Tibial artery (tissue), 4 donors: ENCODE measurements around the gene DCXR.

Experiments
- DNase-seq, 2 donors: peaks; one replicate each; pipeline ENCODE4 v3.0.0-alpha.2; 2019
- H3K27ac ChIP-seq, 2 donors: fragments of 200-600 bp; sonication (generic) in 1 of 2; 1 replicate in 1 of 2; 2 replicates in 1 of 2; pipeline ENCODE4 v1.5.1; 2018 to 2019; ENCODE audit warnings: mild to moderate bottlenecking in 1 of 2
- H3K27me3 ChIP-seq, 2 donors: fragments of 200-600 bp; sonication (generic) in 1 of 2; one replicate each; pipeline versions ENCODE4 v1.5.1 to v1.6.0; 2016 to 2019
- H3K36me3 ChIP-seq, 3 donors: fragments of 200-600 bp; sonication (generic) in 2 of 3; one replicate each; pipeline ENCODE4 v1.5.1; 2016 to 2019; ENCODE audit warnings: mild to moderate bottlenecking in 2 of 3
- H3K4me1 ChIP-seq, 4 donors: fragments of 200-600 bp; sonication (generic) in 2 of 4; 1 replicate in 3 of 4; 2 replicates in 1 of 4; pipeline ENCODE4 v1.5.1; 2016 to 2019
- H3K4me3 ChIP-seq, 2 donors: fragments of 200-600 bp; sonication (generic) in 1 of 2; 1 replicate in 1 of 2; 2 replicates in 1 of 2; pipeline ENCODE4 v1.5.1; 2018 to 2019; ENCODE audit warnings: mild to moderate bottlenecking in 2 of 2
- H3K9me3 ChIP-seq, 3 donors: fragments of 200-600 bp; sonication (generic) in 1 of 3; one replicate each; pipeline ENCODE4 v1.5.1; 2016 to 2019
- CTCF ChIP-seq, 2 experiments: fragments of 200-600 bp in 1 of 2; fragments of 450-650 bp in 1 of 2; IDR thresholded peaks; one replicate each; pipeline ENCODE4 v1.5.1; 2017 to 2019; ENCODE audit warnings: antibody characterized with exemption in 2 of 2, mild to moderate bottlenecking in 1 of 2, moderate library complexity in 1 of 2
- intact Hi-C: fragments of 100-400 bp; cut with DNase I; formaldehyde crosslinking; loops from one replicate; pipeline ENCODE4 v1.15.0; 2023; ENCODE audit warnings: low total_unique reads

The DCXR gene

GRCh38 chr17:82065638-82066303, 28.3 kb upstream of the DCXR start, which contains the start of gene DUS1L:
Gene DUS1L (minus strand): TSS chr17:82065804. CDS start chr17:82065059, 745 bp downstream.
- Histone ChIP-seq H3K4me1 (peaks cover 0 to 26% (median 19%) of the 10 kb centered on the region in 4 donors), H3K36me3 (peaks cover 12 to 34% (median 30%) of the 10 kb centered on the region in 3 donors), H3K27ac (peak within 1 kb of the TSS; percentile 82 to 86), H3K9me3 (no peaks in the 10 kb centered on the region), H3K4me3 (peak within 1 kb of the TSS; percentile 72 to 97), H3K27me3 (no peaks in the 10 kb centered on the region)
- TF ChIP-seq CTCF (IDR thresholded peaks at IDR 0.05) = peak in 1 of 2 experiments; percentile 9
- DNase-seq = no peak
- intact Hi-C loops = no loop called here

GRCh38 chr17:82065193-82065637, 27.7 kb upstream of the DCXR start:
- TF ChIP-seq CTCF (IDR thresholded peaks at IDR 0.05) = no peak
- H3K27ac ChIP-seq = peak overlapping the region; percentile 82 to 86
- H3K4me1 ChIP-seq = peaks cover 0 to 26% (median 19%) of the 10 kb centered on the region in 4 donors
- no peak for DNase-seq
- peaks cover 16 to 39% (median 35%) of the 10 kb centered on the region in 3 donors for H3K36me3 ChIP-seq
- no peaks in the 10 kb centered on the region for H3K9me3 ChIP-seq
- H3K4me3 ChIP-seq = peak overlapping the region; percentile 72 to 97
- intact Hi-C loops = no loop called here
- H3K27me3 ChIP-seq = no peaks in the 10 kb centered on the region

GRCh38 chr17:82064433-82065192, 27.1 kb upstream of the DCXR start:
- DNase-seq = no peak
- peak overlapping the region; percentile 72 to 97 for H3K4me3 ChIP-seq
- no peaks in the 10 kb centered on the region for H3K27me3 ChIP-seq
- no peaks in the 10 kb centered on the region for H3K9me3 ChIP-seq
- peak overlapping the region; percentile 82 to 86 for H3K27ac ChIP-seq
- peaks cover 16 to 45% (median 40%) of the 10 kb centered on the region in 3 donors for H3K36me3 ChIP-seq
- H3K4me1 ChIP-seq = peaks cover 0 to 26% (median 19%) of the 10 kb centered on the region in 4 donors
- TF ChIP-seq CTCF (IDR thresholded peaks at IDR 0.05) = no peak
- intact Hi-C loops = no loop called here

- H3K36me3 ChIP-seq = peaks cover 16 to 54% (median 47%) of the 10 kb centered on the region in 3 donors
- intact Hi-C loops = no loop called here
- TF ChIP-seq CTCF (IDR thresholded peaks at IDR 0.05) = no peak
- peaks cover 0 to 26% (median 19%) of the 10 kb centered on the region in 4 donors for H3K4me1 ChIP-seq
- no peaks in the 10 kb centered on the region for H3K27me3 ChIP-seq
- H3K27ac ChIP-seq = peak overlapping the region in 1 of 2 donors; percentile 86
- DNase-seq = no peak
- H3K4me3 ChIP-seq = peak overlapping the region in 1 of 2 donors; percentile 72
- H3K9me3 ChIP-seq = no peaks in the 10 kb centered on the region
Observed at GRCh38 chr17:82063424-82064415, 26.2 kb upstream of the DCXR start.

GRCh38 chr17:82062984-82063368, 25.5 kb upstream of the DCXR start:
- intact Hi-C loops = no loop called here
- H3K9me3 ChIP-seq = no peaks in the 10 kb centered on the region
- H3K4me3 ChIP-seq = no peak overlapping the region
- no peak for TF ChIP-seq CTCF (IDR thresholded peaks at IDR 0.05)
- DNase-seq = no peak
- peaks cover 16 to 62% (median 55%) of the 10 kb centered on the region in 3 donors for H3K36me3 ChIP-seq
- H3K27me3 ChIP-seq = no peaks in the 10 kb centered on the region
- H3K27ac ChIP-seq = no peak overlapping the region
- peaks cover 0 to 26% (median 19%) of the 10 kb centered on the region in 4 donors for H3K4me1 ChIP-seq
